Activated T-helper 1 cell treated with anti-CD3 and anti-CD28 coated beads, Interleukin-12 subunit alpha, Interleukin-12 subunit beta, Interleukin-2, Interleukin-4 antibody, amounts not matched to agents 30 ng/mL and 10 ng/mL and 1 ng/mL, durations not matched to agents 14 hours and 24 hours and 36 hours (primary cell): ENCODE results near the gene CDK16. TPM values are rescaled to one million over a fixed set of nuclear protein-coding genes. Genes with fewer than 3 reads are reported as not detected.

Experiments used
- DNase-seq: peaks from one replicate; pipeline ENCODE4 v3.0.0; 2021; ENCODE audit warnings: low spot score
- H3K27ac Mint-ChIP-seq: one replicate; pipeline ENCODE4 v1.8.0; 2021; ENCODE audit warnings: mild to moderate bottlenecking, mixed read lengths
- H3K27me3 Mint-ChIP-seq: one replicate; pipeline ENCODE4 v1.8.0; 2022; ENCODE audit warnings: mild to moderate bottlenecking, moderate library complexity, mixed read lengths; ENCODE audit not compliant: insufficient read depth
- H3K36me3 Mint-ChIP-seq: one replicate; pipeline ENCODE4 v1.8.0; 2021; ENCODE audit warnings: low read depth, mixed read lengths
- H3K4me1 Mint-ChIP-seq: one replicate; pipeline ENCODE4 v1.8.0; 2021; ENCODE audit warnings: low read depth, mixed read lengths
- H3K4me3 Mint-ChIP-seq: one replicate; pipeline ENCODE4 v1.8.0; 2021; ENCODE audit warnings: mild to moderate bottlenecking, moderate library complexity, mixed read lengths
- H3K9me3 Mint-ChIP-seq: one replicate; pipeline ENCODE4 v1.8.0; 2021; ENCODE audit warnings: mixed read lengths
- intact Hi-C: fragments of 100-400 bp; cut with micrococcal nuclease; formaldehyde crosslinking; loops from one replicate; pipeline ENCODE4 v1.15.1; 2024
- total RNA-seq: library from RNA; stranded (reverse); gene quantifications from 2 replicates; pipeline ENCODE4 v1.2.3, GENCODE V29; 2022

Gene CDK16
- total RNA-seq, 1 donor from 2014 or later, result 56.4 TPM

DNA sequence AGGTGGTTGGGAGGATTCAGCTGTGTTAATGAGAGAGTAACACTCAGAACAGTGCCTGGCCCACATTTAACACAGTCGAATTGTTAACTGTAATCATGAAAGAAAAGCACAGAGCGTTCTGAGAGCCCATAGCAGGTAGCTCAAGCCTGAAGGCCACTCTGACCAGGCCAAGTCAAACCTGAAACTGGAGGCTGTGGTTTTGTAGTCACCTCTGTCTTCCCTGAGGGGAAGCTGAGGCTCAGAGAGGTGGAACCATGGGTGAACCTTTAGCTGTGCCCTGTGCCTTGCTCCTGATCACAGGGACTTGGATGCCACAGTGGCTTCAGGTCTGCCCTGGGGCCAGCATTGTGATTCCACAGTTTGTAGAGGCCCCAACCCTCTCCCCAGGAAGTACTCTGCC lies 41.4 kb upstream of the CDK16 start:
- H3K27me3 Mint-ChIP-seq, result no peaks in the 10 kb centered on the region

DNA sequence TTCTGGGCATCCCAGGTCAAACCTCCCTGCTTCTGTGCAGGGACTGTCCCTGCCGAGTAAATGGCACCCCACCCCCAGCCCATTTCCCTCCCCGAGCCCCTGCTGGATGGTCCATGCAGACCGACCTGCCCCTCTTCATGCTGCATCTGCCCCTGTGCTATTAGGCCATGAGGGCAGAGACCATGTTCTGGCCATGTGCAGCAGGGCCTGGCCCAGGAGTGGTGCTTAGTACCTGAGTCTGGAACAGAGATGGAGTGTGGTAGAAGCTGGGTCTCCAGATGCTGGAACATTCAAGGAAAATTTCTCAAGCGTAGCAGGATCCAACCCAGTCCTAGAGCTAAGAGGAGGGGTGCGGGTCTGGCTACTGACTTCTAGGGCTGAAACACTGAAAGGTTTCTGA lies 40.1 kb upstream of the CDK16 start:
- Mint-ChIP-seq H3K36me3 (peaks cover 22% of the 10 kb centered on the region), H3K4me3 (no peak overlapping the region), H3K4me1 (no peaks in the 10 kb centered on the region), H3K27ac (no peak overlapping the region), H3K27me3 (no peaks in the 10 kb centered on the region), H3K9me3 (no peaks in the 10 kb centered on the region)
- intact Hi-C loops, result no loop called here
- DNase-seq, result no peak

More for the DNA sequence above, 41.4 kb upstream of the CDK16 start:
- no peaks in the 10 kb centered on the region for H3K9me3 Mint-ChIP-seq
- no peaks in the 10 kb centered on the region for H3K4me1 Mint-ChIP-seq
- no peak for DNase-seq
- H3K36me3 Mint-ChIP-seq, result peaks cover 19% of the 10 kb centered on the region
- intact Hi-C loops, result no loop called here
- no peak overlapping the region for H3K27ac Mint-ChIP-seq
- no peak overlapping the region for H3K4me3 Mint-ChIP-seq

DNA sequence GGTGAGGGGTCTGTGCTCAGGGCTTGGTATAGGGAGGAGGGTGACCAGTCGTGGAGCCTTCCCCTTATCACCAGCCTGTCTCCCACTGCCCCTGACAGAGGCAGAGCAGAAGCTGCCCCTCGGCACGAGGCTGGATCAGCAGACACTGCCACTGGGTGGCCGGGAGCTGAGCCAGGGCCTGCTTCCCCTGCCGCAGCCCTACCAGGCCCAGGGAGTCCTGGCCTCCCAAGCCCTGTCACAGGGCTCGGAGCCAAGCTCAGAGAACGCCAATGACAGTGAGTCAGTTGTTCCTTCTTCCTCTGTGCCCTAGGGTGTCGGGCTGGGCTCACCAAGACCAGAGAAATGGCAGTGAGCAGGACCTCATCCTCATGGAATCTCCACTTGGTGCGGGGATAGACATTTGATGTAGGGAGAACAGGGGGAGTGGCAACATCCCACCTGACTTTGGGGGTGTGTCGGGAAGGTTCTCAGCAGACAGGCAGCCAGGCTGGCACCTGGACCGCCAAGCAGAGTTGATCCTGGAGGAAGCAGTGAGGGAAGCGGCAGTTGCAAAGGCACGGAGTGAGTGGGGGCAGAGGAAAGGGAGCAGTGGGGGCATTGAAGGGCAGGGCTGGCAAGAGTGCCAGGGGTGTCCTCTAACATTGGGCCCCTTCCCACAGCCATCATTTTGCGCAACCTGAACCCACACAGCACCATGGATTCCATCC lies 39.1 kb upstream of the CDK16 start:
- no peak for DNase-seq
- no peaks in the 10 kb centered on the region for H3K4me1 Mint-ChIP-seq
- no peaks in the 10 kb centered on the region for H3K9me3 Mint-ChIP-seq
- no peak overlapping the region for H3K4me3 Mint-ChIP-seq
- peaks cover 22% of the 10 kb centered on the region for H3K36me3 Mint-ChIP-seq
- intact Hi-C loops, result no loop called here
- no peak overlapping the region for H3K27ac Mint-ChIP-seq
- H3K27me3 Mint-ChIP-seq, result no peaks in the 10 kb centered on the region

DNA sequence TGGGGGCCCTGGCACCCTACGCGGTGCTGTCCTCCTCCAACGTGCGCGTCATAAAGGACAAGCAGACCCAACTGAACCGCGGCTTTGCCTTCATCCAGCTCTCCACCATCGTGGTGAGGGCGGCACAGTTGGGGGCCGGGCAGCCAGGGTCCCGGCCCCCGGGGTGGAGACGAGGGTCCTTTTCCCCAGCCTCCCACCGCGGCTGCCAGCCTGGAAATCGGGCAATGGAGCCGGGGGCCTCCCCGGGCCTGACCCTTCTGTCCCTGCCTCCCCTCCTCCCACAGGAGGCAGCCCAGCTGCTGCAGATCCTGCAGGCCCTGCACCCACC lies 38.6 kb upstream of the CDK16 start:
- Mint-ChIP-seq H3K27me3 (no peaks in the 10 kb centered on the region), H3K4me3 (no peak overlapping the region), H3K4me1 (no peaks in the 10 kb centered on the region), H3K27ac (no peak overlapping the region), H3K9me3 (no peaks in the 10 kb centered on the region), H3K36me3 (peaks cover 22% of the 10 kb centered on the region)
- no peak for DNase-seq
- intact Hi-C loops, result no loop called here

DNA sequence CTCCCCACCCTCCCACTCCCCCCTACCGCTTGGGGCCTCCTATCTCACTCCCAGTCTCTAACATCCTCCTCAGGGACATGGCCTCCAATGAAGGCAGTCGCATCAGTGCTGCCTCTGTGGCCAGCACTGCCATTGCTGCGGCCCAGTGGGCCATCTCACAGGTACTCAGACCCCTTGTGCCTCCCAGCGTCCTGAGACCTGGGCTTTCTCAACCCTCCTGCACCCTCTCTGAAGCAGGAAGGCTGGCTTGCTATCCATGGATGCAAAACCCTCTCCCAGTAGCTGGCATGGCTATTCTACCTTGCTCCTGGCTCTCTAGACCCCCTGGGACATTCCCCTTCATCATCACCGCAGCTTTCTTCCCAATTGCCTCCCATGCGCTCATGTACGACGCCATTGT lies 38.1 kb upstream of the CDK16 start:
- Mint-ChIP-seq H3K27ac (no peak overlapping the region), H3K4me3 (no peak overlapping the region), H3K27me3 (no peaks in the 10 kb centered on the region), H3K4me1 (no peaks in the 10 kb centered on the region), H3K9me3 (no peaks in the 10 kb centered on the region), H3K36me3 (peaks cover 22% of the 10 kb centered on the region)
- no peak for DNase-seq
- intact Hi-C loops, result no loop called here

DNA sequence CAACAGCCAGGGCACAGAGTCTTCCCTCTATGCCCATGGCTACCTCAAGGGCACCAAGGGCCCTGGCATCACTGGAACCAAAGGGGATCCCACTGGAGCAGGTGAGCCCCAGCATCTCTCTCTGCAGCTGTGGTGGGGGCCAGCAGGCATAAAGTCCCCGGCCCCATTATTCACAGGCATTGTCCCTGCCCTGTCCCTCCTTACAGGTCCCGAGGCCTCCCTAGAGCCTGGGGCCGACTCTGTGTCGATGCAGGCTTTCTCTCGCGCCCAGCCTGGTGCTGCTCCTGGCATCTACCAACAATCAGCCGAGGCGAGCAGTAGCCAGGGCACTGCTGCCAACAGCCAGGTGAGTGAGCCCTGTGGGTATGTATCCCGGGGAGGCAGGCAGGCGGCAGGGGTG lies 37.2 kb upstream of the CDK16 start:
- intact Hi-C loops, result no loop called here
- Mint-ChIP-seq H3K4me1 (no peaks in the 10 kb centered on the region), H3K36me3 (peaks cover 24% of the 10 kb centered on the region), H3K27ac (no peak overlapping the region), H3K9me3 (no peaks in the 10 kb centered on the region), H3K4me3 (no peak overlapping the region), H3K27me3 (no peaks in the 10 kb centered on the region)
- DNase-seq, result no peak

DNA sequence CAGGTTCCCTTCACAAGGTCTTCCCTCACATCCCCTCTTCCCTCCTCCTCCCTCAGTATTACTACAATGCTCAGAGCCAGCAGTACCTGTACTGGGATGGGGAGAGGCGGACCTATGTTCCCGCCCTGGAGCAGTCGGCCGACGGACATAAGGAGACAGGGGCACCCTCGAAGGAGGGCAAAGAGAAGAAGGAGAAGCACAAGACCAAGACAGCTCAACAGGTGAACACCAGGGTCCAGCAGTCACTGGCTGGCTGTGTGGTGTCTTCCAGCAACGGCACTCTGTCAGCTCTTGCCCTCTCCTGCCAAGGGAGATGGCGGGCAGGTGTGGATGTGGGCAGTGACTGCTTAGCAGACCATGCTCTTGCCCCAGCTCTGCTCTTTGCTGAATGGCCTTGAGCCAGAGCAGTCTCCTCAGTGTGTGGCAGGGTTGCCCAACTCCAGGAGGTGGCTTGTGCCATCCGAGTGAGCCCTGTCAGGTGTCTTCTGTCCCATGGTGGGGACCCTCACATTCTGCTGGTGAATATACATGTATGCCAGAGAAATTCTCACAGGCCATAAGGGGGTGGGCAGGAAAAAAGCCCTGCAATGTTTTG lies 36.3 kb upstream of the CDK16 start:
- H3K27ac Mint-ChIP-seq, result no peak overlapping the region
- H3K4me1 Mint-ChIP-seq, result no peaks in the 10 kb centered on the region
- peaks cover 25% of the 10 kb centered on the region for H3K36me3 Mint-ChIP-seq
- no peak for DNase-seq
- no peaks in the 10 kb centered on the region for H3K9me3 Mint-ChIP-seq
- no peaks in the 10 kb centered on the region for H3K27me3 Mint-ChIP-seq
- H3K4me3 Mint-ChIP-seq, result no peak overlapping the region
- intact Hi-C loops, result no loop called here

DNA sequence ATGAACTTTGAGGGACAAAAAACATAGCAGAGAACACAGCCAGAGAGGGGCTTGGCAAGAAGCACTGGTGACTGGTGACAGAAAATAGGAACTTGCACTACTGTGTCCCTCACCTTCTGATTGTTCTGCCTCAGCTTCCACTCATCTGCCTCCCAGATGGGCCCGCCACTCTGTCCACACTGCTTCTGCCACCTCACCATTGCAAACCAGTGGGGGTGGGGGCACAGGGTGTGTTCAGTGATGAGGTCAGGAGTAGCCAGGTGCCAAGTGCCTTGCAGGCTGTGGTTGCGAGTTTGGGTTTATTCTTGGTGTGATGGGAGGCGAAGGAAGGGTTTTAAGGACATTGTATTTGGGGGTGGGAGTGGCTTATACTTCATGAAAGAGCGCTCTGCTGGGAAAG lies 34.0 kb upstream of the CDK16 start:
- DNase-seq, result no peak
- Mint-ChIP-seq H3K27ac (no peak overlapping the region), H3K4me3 (no peak overlapping the region), H3K4me1 (peaks cover 10% of the 10 kb centered on the region), H3K9me3 (no peaks in the 10 kb centered on the region), H3K27me3 (no peaks in the 10 kb centered on the region), H3K36me3 (peaks cover 16% of the 10 kb centered on the region)
- intact Hi-C loops, result no loop called here

DNA sequence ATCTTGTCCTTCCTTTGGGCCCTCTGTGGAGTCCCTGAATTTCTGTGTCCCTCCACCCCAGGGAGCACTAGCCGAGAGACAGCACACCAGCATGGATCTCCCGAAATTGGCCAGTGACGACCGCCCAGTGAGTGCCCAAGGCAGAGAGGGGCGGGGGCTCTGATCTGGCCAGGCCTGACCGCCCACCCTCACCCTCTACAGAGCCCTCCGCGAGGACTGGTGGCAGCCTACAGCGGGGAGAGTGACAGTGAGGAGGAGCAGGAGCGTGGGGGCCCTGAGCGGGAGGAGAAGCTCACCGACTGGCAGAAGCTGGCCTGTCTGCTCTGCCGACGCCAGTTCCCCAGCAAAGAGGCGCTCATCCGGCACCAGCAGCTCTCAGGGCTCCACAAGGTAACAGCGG lies 33.2 kb upstream of the CDK16 start:
- peaks cover 15% of the 10 kb centered on the region for H3K36me3 Mint-ChIP-seq

DNA sequence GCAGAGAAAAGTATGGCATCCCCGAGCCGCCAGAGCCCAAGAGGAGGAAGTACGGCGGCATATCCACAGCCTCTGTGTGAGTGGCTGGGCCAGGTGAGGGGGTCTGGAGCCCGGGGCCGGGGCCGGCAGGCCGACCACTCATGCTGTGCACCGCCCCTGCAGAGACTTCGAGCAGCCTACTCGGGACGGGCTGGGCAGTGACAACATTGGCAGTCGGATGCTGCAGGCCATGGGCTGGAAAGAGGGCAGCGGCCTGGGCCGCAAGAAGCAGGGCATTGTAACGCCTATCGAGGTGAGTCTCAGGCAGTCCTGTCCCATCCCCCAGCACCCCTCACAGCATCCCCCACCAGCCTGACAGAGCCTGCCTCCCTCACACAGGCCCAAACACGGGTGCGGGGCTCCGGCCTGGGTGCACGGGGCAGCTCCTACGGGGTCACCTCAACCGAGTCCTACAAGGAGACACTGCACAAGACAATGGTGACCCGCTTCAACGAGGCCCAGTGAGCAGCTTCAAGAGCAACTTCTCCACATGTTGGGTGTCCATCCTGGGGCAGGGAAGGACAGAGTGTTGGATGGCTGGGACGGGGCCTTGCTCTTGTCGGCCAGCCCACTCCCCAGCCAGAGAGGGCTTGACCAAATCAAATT lies 32.3 kb upstream of the CDK16 start:
- no peaks in the 10 kb centered on the region for H3K27me3 Mint-ChIP-seq
- no peak overlapping the region for H3K4me3 Mint-ChIP-seq
- H3K4me1 Mint-ChIP-seq, result peaks cover 17% of the 10 kb centered on the region
- no peaks in the 10 kb centered on the region for H3K9me3 Mint-ChIP-seq
- intact Hi-C loops, result no loop called here
- no peak for DNase-seq
- H3K36me3 Mint-ChIP-seq, result peaks cover 15% of the 10 kb centered on the region
- no peak overlapping the region for H3K27ac Mint-ChIP-seq

More for the DNA sequence above, 33.2 kb upstream of the CDK16 start:
- no peaks in the 10 kb centered on the region for H3K27me3 Mint-ChIP-seq
- H3K27ac Mint-ChIP-seq, result no peak overlapping the region
- peaks cover 10% of the 10 kb centered on the region for H3K4me1 Mint-ChIP-seq
- intact Hi-C loops, result no loop called here
- H3K4me3 Mint-ChIP-seq, result no peak overlapping the region
- no peaks in the 10 kb centered on the region for H3K9me3 Mint-ChIP-seq
- no peak for DNase-seq

DNA sequence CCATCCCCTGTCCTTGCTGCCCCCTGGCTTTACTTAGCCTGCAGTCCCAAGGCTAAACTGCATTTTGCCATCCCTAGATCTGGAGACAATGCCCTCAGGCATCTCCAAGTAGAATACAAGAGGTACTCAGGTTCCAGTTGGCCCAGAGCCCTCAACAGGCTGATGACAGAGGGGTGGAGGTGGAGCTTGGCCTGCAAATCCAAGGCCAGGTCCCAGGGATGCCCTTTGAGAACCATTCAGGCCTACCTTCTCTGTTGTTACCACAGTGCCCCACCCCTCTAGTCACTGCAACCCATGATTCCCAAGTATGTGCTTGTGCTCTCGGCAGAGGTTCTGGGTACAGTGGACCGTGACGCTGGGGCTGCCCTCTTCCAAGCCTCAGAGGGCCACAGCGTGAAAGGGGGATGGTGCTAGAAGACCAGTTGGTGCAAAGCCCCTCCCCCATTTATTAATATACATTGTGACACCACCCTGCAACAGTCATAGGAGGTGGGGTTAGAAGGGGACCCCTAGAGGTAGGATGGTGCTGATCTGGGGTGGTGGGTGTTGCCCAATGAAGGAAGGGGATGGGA lies 31.3 kb upstream of the CDK16 start:
- no peak for DNase-seq
- Mint-ChIP-seq H3K27me3 (no peaks in the 10 kb centered on the region), H3K4me1 (peaks cover 17% of the 10 kb centered on the region), H3K27ac (no peak overlapping the region), H3K36me3 (peaks cover 13% of the 10 kb centered on the region), H3K4me3 (no peak overlapping the region), H3K9me3 (no peaks in the 10 kb centered on the region)
- intact Hi-C loops, result no loop called here

DNA sequence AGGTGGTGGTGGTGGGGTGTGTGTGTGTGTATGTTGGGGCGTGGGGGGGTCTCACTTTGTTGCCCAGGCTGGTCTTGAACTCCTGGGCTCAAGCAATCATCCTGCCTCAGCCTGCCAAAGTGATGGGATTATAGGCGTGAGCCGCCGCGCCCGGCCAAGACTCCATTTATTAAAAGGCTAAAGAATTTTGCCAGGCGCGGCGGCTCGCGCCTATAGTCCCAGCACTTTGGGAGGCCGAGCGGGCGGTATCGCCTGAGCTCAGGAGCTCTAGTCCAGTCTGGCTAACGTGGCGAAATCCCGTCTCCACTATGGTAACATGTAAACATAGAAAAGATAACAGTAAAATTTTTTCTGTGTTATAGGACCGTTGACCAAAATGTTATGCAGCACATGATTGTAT lies 28.6 kb upstream of the CDK16 start:
- Mint-ChIP-seq H3K27me3 (no peaks in the 10 kb centered on the region), H3K4me3 (no peak overlapping the region), H3K9me3 (no peaks in the 10 kb centered on the region), H3K4me1 (peaks cover 33% of the 10 kb centered on the region), H3K36me3 (peaks cover 15% of the 10 kb centered on the region), H3K27ac (no peak overlapping the region)
- intact Hi-C loops, result loop anchor here (1.0 to 10.0 kb wide), 5 partner anchors 45 to 835 kb away; partner anchors contain the start of genes RBM10, RP2 and ZNF81
- DNase-seq, result no peak
